22Rv1 (cell line): ENCODE results near the gene PLPP7.

Experiments
- ZFX ChIP-seq: fragments of 450-650 bp; IDR thresholded peaks from 2 replicates; pipeline ENCODE4 v1.6.1; 2017; ENCODE audit warnings: antibody characterized with exemption, borderline replicate concordance
- TF ChIP-seq, protein P1 (sequence below): fragments of 450-650 bp; IDR thresholded peaks from 2 replicates; pipeline ENCODE4 v1.5.1; 2017; ENCODE audit warnings: mild to moderate bottlenecking

DNA sequence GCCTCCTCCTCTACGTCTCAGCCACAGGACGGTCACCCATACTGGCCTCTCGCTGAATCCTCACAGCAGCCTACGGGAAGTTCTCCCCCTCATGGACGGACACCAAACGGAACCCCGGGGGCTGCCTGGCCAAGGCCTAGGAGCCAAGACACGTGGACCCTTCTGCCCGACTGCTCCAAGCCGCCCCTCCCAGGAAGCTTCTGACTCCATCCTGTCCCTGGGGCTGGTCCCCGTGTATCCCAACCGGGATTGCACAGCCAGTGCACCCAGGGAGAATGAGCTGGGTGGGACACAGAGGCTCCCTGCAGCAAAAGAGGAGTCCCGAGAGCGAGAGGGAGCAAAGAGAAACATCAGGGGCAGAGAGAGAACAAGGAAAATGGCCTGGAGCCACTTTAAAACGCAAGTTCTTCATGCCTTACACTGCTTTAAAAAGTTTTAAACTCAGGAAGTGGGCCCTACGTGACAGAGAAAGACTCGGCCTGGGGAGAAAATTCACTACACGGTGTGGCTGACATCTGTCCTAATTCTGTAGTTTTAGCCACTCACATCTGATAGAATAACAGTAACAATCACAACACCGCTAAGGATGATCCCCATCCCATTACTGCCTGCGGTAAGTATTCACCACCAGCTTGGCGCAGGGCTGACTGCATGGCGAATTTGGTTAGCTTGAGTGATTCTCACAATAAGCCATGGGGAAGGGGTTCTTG lies 16.2 kb upstream of the PLPP7 start:
- TF ChIP-seq, protein P1, sequence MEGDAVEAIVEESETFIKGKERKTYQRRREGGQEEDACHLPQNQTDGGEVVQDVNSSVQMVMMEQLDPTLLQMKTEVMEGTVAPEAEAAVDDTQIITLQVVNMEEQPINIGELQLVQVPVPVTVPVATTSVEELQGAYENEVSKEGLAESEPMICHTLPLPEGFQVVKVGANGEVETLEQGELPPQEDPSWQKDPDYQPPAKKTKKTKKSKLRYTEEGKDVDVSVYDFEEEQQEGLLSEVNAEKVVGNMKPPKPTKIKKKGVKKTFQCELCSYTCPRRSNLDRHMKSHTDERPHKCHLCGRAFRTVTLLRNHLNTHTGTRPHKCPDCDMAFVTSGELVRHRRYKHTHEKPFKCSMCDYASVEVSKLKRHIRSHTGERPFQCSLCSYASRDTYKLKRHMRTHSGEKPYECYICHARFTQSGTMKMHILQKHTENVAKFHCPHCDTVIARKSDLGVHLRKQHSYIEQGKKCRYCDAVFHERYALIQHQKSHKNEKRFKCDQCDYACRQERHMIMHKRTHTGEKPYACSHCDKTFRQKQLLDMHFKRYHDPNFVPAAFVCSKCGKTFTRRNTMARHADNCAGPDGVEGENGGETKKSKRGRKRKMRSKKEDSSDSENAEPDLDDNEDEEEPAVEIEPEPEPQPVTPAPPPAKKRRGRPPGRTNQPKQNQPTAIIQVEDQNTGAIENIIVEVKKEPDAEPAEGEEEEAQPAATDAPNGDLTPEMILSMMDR, result no peak
- TF ChIP-seq ZFX, result no peak
